ENCODE measurements around the gene CFAP91. TPM values are rescaled to one million over a fixed set of nuclear protein-coding genes. Genes with fewer than 3 reads are reported as not detected.

The CFAP91 gene
- total and polyA plus RNA-seq, 2 donors (not counting 3 experiments of a cell fraction or from before 2014, with no cell fraction given): 0.40 to 0.54 TPM

DNA sequence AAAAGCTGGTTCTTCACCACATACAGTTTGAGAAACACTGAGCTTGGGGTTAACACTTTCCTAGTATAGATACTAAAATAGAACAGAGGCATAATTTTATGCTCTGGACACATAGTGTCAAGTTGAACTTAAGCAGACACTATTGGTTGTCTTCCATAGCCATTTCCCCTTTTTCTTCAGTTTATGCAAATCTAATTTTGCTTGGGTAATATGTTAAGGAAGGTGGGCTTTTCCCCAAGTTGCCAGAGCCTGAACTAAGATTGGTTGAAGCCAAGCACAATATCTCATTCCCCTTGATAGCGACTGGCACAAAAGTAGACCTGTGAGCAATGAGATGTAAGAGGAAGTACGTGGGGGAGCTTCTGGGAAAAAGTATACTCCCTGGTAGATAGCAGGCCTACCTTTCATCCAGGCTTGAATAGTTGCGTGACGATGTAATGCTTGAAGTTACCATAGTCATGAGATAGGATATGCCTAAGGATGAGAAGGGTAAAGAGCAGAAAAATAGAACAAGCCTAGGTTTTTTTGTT, 37.9 kb upstream of the CFAP91 start:
- H3K27me3 ChIP-seq (ENCODE audit: control insufficient read depth in 2 of 2, insufficient read depth in 2 of 2, low read length in 2 of 2): no peaks in the 10 kb centered on the region
- no peaks in the 10 kb centered on the region for H4K20me1 ChIP-seq (replicated peaks; ENCODE audit: control insufficient read depth, extremely low read depth, insufficient read depth, low read length)
- no peaks in the 10 kb centered on the region for H3K9me3 ChIP-seq (replicated peaks; ENCODE audit: control insufficient read depth, insufficient read depth, low read length)
- H3K4me3 ChIP-seq (replicated peaks in 1 of 3; ENCODE audit: insufficient read depth in 1 of 3, low read depth in 1 of 3, low read length in 3 of 3): no peak overlapping the region
- dilution Hi-C loops (cut with MboI; ENCODE audit: extremely low pct_ligation_motif_present, low sequenced_read_pairs): no loop called here
- no peak overlapping the region for H3K27ac ChIP-seq (ENCODE audit: insufficient read depth, low read depth, low read length)
- intact Hi-C loops (cut with micrococcal nuclease): no loop called here
- H3K36me3 ChIP-seq (ENCODE audit: control insufficient read depth in 2 of 2, extremely low read depth in 1 of 2, insufficient read depth in 2 of 2, low read length in 2 of 2): no peaks in the 10 kb centered on the region
- H3K9me1 ChIP-seq (replicated peaks; ENCODE audit: control insufficient read depth, extremely low read depth, insufficient read depth, low read length): no peaks in the 10 kb centered on the region
- H3K79me2 ChIP-seq (ENCODE audit: control insufficient read depth, insufficient read depth, low read length): no peaks in the 10 kb centered on the region
- H3K4me1 ChIP-seq (ENCODE audit: control insufficient read depth, extremely low read depth, insufficient read depth, low read length): peaks cover 2% of the 10 kb centered on the region
- H3K9ac ChIP-seq (replicated peaks; ENCODE audit: extremely low read depth, insufficient read depth, low read length): no peak overlapping the region
- no peak overlapping the region for H3K4me2 ChIP-seq (ENCODE audit: insufficient read depth, low read length)
- no TSS peak for BruUV-seq (replicated peaks)
- TF ChIP-seq POLR2A (IDR thresholded peaks at IDR 0.05; ENCODE audit: low read depth, low read length) (no peak), GATA2 (IDR thresholded peaks at IDR 0.05; ENCODE audit: insufficient read depth, insufficient read length, low read depth, low read length) (no peak), FOS (IDR thresholded peaks at IDR 0.05; ENCODE audit: borderline replicate concordance, insufficient read depth, low read length) (no peak), JUN (IDR thresholded peaks at IDR 0.05; ENCODE audit: borderline replicate concordance, insufficient read depth, insufficient read length, low read depth) (no peak), MYC (IDR thresholded peaks at IDR 0.05; ENCODE audit: low read depth, low read length) (no peak), EZH2 (IDR thresholded peaks at IDR 0.05; ENCODE audit: borderline replicate concordance, low read depth, low read length, severe bottlenecking) (no peak), POLR2AphosphoS5 (IDR thresholded peaks at IDR 0.05; ENCODE audit: insufficient read depth, low read depth, low read length) (no peak)
- TF ChIP-seq, protein P1, sequence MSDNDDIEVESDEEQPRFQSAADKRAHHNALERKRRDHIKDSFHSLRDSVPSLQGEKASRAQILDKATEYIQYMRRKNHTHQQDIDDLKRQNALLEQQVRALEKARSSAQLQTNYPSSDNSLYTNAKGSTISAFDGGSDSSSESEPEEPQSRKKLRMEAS (IDR thresholded peaks at IDR 0.05; ENCODE audit: insufficient read depth, insufficient read length): no peak
- TF ChIP-seq, protein P2, sequence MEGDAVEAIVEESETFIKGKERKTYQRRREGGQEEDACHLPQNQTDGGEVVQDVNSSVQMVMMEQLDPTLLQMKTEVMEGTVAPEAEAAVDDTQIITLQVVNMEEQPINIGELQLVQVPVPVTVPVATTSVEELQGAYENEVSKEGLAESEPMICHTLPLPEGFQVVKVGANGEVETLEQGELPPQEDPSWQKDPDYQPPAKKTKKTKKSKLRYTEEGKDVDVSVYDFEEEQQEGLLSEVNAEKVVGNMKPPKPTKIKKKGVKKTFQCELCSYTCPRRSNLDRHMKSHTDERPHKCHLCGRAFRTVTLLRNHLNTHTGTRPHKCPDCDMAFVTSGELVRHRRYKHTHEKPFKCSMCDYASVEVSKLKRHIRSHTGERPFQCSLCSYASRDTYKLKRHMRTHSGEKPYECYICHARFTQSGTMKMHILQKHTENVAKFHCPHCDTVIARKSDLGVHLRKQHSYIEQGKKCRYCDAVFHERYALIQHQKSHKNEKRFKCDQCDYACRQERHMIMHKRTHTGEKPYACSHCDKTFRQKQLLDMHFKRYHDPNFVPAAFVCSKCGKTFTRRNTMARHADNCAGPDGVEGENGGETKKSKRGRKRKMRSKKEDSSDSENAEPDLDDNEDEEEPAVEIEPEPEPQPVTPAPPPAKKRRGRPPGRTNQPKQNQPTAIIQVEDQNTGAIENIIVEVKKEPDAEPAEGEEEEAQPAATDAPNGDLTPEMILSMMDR (IDR thresholded peaks at IDR 0.05; ENCODE audit: extremely low read depth in 1 of 2, insufficient read depth in 1 of 2, low read depth in 1 of 2, low read length in 2 of 2): no peak
- H2AFZ ChIP-seq (ENCODE audit: low read depth, low read length): no peak overlapping the region
- ChIA-PET POLR2A (no interaction called here), CTCF (no interaction called here)
- DNase-seq (ENCODE audit: low read depth, low spot score) (no peak), FAIRE-seq (no peak)

Data from endothelial cell of umbilical vein (primary cell).